PC-3 (cell line): ENCODE data around the gene AJM1. TPM values are rescaled to one million over a fixed set of nuclear protein-coding genes. Genes with fewer than 3 reads are reported as not detected.
A peak's percentile ranks its signal among the peaks of the same experiment; 100 is the strongest.

Experiments
- ATAC-seq: fragments of 200-7000 bp; cut with Tn5 transposase; 2 replicates; pipeline ENCODE4 v1.9.1; 2020; ENCODE audit warnings: mild to moderate bottlenecking, moderate library complexity
- BruUV-seq: library from RNA; stranded (reverse); fragments of 400-500 nt; replicated peaks from 2 replicates; lab custom pipeline; 2021; lab: Mats Ljungman, UMichigan
- CTCF ChIA-PET: fragments of 300-600 bp; sonication (Branson Sonifier 250); formaldehyde crosslinking; loops from one replicate; lab custom pipeline; 2022; ENCODE audit warnings: antibody characterized with exemption; lab: Charles Lee
- POLR2A ChIA-PET: fragments of 300-600 bp; sonication (Branson Sonifier 250); formaldehyde crosslinking; loops from one replicate; lab custom pipeline; 2022; ENCODE audit warnings: antibody characterized with exemption; ENCODE audit not compliant: unreplicated experiment; lab: Charles Lee
- DNase-seq: peaks from one replicate; pipeline ENCODE4 v3.0.0-alpha.2; 2015
- H2AFZ ChIP-seq: fragments of 300-600 bp; sonication (generic); 2 replicates; pipeline ENCODE4 v1.6.0; 2016; ENCODE audit warnings: antibody characterized with exemption, low read length
- H3F3A ChIP-seq: fragments of 300-600 bp; sonication (generic); one replicate; pipeline ENCODE4 v1.6.0; 2017; ENCODE audit warnings: antibody characterized with exemption, low read length, control low read depth, mild to moderate bottlenecking; ENCODE audit not compliant: unreplicated experiment
- H3K27ac ChIP-seq: fragments of 300-600 bp; sonication (generic); 2 replicates; pipeline ENCODE4 v1.5.1; 2016; ENCODE audit warnings: mild to moderate bottlenecking, low read length
- H3K27me3 ChIP-seq: fragments of 300-600 bp; sonication (generic); 2 replicates; pipeline ENCODE4 v1.6.1; 2016; ENCODE audit warnings: low read length, mixed read lengths
- H3K36me3 ChIP-seq: fragments of 300-600 bp; sonication (generic); 2 replicates; pipeline ENCODE4 v1.6.1; 2016; ENCODE audit warnings: low read depth, mixed run types, low read length, mixed read lengths
- H3K4me1 ChIP-seq: fragments of 300-600 bp; sonication (generic); 2 replicates; pipeline ENCODE4 v1.5.1; 2016; ENCODE audit warnings: low read length; ENCODE audit not compliant: insufficient read depth
- H3K4me2 ChIP-seq: fragments of 300-600 bp; sonication (generic); 2 replicates; pipeline ENCODE4 v1.6.0; 2016; ENCODE audit warnings: low read length
- H3K4me3 ChIP-seq: fragments of 300-600 bp; sonication (generic); 2 replicates; pipeline ENCODE4 v1.5.1; 2016; ENCODE audit warnings: mild to moderate bottlenecking, low read length, mixed read lengths
- H3K79me2 ChIP-seq: fragments of 300-600 bp; sonication (generic); 2 replicates; pipeline ENCODE4 v1.6.1; 2017; ENCODE audit warnings: low read length, mixed read lengths
- H3K9ac ChIP-seq: fragments of 300-600 bp; sonication (generic); 2 replicates; pipeline ENCODE4 v1.6.0; 2016; ENCODE audit warnings: mild to moderate bottlenecking, low read length
- H3K9me2 ChIP-seq: fragments of 300-600 bp; sonication (generic); replicated peaks from 2 replicates; pipeline ENCODE4 v1.6.1; 2016; ENCODE audit warnings: mixed run types, low read length, mixed read lengths
- H3K9me3 ChIP-seq: fragments of 300-600 bp; sonication (generic); 2 replicates; pipeline ENCODE4 v1.6.1; 2016; ENCODE audit warnings: low read length, mixed read lengths
- H4K20me1 ChIP-seq: fragments of 300-600 bp; sonication (generic); 2 replicates; pipeline ENCODE4 v1.6.1; 2016; ENCODE audit warnings: low read length, mixed read lengths
- CTCF ChIP-seq: fragments of 300-600 bp; sonication (generic); conservative IDR thresholded peaks from 2 replicates; pipeline ENCODE4 v1.5.1; 2017; ENCODE audit warnings: antibody characterized with exemption, low read depth, mild to moderate bottlenecking, low read length
- EZH2 ChIP-seq: fragments of 300-600 bp; sonication (generic); IDR thresholded peaks from one replicate; pipeline ENCODE4 v1.6.1; 2017; ENCODE audit warnings: antibody characterized with exemption, mild to moderate bottlenecking, low read length; ENCODE audit not compliant: unreplicated experiment
- EZH2phosphoT487 ChIP-seq: fragments of 300-600 bp; sonication (generic); IDR thresholded peaks from 2 replicates; pipeline ENCODE4 v1.6.1; 2018; ENCODE audit warnings: mild to moderate bottlenecking, antibody characterized with exemption, low read length, borderline replicate concordance
- intact Hi-C: fragments of 100-400 bp; cut with micrococcal nuclease; formaldehyde crosslinking; loops from 2 replicates; pipeline ENCODE4 v1.9.0; 2023
- total RNA-seq: library from RNA; depleted of rRNA; stranded (reverse); fragments of >200 nt; gene quantifications from 2 replicates; pipeline ENCODE4 v1.2.3, GENCODE V29; 2014

AJM1 gene
- total RNA-seq, 1 experiment from 2014 or later = 1.4 TPM

GRCh38 chr9:136847088-136847825 lies 5.0 kb downstream of the AJM1 start:
- CTCF ChIA-PET = interaction anchor here (0.6 kb wide), 1 partner anchor 16 kb away, joined by 3 read pairs; no protein-coding TSS in a partner anchor
- intact Hi-C loops = loop anchor here (10.0 kb wide), 1 partner anchor 148 kb away; the partner anchor contains the start of genes CLIC3 and PAXX
- Histone ChIP-seq H3K27me3 (no peaks in the 10 kb centered on the region), H3K36me3 (no peaks in the 10 kb centered on the region), H3K27ac (no peak overlapping the region), H3K79me2 (no peaks in the 10 kb centered on the region), H3K9ac (peak overlapping the region; percentile 77; the same call in 1 of the 2 replicates), H3K4me1 (peaks cover 8% of the 10 kb centered on the region), H3F3A (no peaks in the 10 kb centered on the region), H3K4me3 (peak overlapping the region; percentile 87), H3K9me3 (no peaks in the 10 kb centered on the region), H4K20me1 (no peaks in the 10 kb centered on the region), H3K4me2 (peak overlapping the region; percentile 92), H2AFZ (peak overlapping the region; percentile 67), H3K9me2 (no peaks in the 10 kb centered on the region)
- no TSS peak for BruUV-seq
- TF ChIP-seq EZH2phosphoT487 = no peak
- no peak for TF ChIP-seq EZH2
- no peak for TF ChIP-seq CTCF
- ATAC-seq = peak; percentile 1; the same call in 1 of the 2 replicates
- peak; percentile 41 for DNase-seq
- POLR2A ChIA-PET = no interaction called here

DNA sequence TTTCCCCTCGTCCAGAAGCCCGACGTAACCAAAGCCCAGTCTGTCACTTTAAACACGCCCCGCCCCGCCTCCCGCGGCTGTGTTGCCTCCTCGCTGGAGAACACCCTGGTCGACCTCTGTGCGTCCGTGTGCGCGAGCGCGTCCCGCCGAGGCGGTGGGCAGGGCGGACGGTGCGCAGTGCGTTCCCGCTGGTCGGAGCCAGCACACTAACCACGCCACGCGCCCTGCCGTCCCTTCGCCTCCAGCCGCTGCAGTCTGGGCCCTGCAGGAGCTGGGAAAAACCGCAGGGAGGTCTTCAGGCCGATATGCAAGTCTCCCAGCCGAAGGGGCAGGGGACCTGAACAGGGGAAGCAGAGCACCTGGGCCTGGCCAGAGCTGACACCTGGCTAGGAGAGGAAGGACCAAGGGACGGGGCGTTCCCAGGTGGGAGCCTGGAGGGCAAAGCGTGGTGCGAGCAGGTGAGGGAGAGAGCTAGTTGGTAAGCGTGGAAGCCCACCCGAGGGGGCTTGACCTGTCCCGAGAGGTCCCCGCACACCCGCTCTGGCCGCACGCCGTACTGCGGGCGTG lies 5.6 kb downstream of the AJM1 start:
- Histone ChIP-seq H3K9me2 (no peaks in the 10 kb centered on the region), H3F3A (no peaks in the 10 kb centered on the region), H3K36me3 (no peaks in the 10 kb centered on the region), H3K4me1 (peaks cover 8% of the 10 kb centered on the region), H4K20me1 (no peaks in the 10 kb centered on the region), H3K4me2 (peak overlapping the region; percentile 92), H3K27ac (peak overlapping the region; percentile 79; the same call in 1 of the 2 replicates), H3K9me3 (no peaks in the 10 kb centered on the region), H3K9ac (peak overlapping the region; percentile 77), H2AFZ (peak overlapping the region; percentile 67), H3K4me3 (peak overlapping the region; percentile 87), H3K79me2 (no peaks in the 10 kb centered on the region), H3K27me3 (no peaks in the 10 kb centered on the region)
- no TSS peak for BruUV-seq
- TF ChIP-seq EZH2phosphoT487 (peak; percentile 58), CTCF (no peak), EZH2 (no peak)
- DNase-seq (peak; percentile 78), ATAC-seq (peak; percentile 44)
- CTCF ChIA-PET = no interaction called here
- POLR2A ChIA-PET = interaction anchor here (0.6 kb wide), 1 partner anchor 47 kb away, joined by 3 read pairs; no protein-coding TSS in a partner anchor
- intact Hi-C loops = loop anchor here (10.0 kb wide), 1 partner anchor 147 kb away; the partner anchor contains the start of genes CLIC3 and PAXX
